WTC11 (cell line): Measurements from ENCODE around the gene ADAMTS15.
"Not testable (repeated sequence)": the region's sequence is repeated elsewhere in the genome, so short reads cannot be mapped to it uniquely, and the experiment has no call there.

Experiments used
- ATF1 ChIP-seq: sonication (generic); formaldehyde crosslinking; IDR thresholded peaks from 2 replicates; pipeline ENCODE4 v1.8.1; 2023; ENCODE audit warnings: mild to moderate bottlenecking, moderate library complexity, missing genetic modification reagents
- MXD4 ChIP-seq: fragments of 250-450 bp; sonication (Bioruptor Pico); IDR thresholded peaks from 2 replicates; pipeline ENCODE4 v1.8.0; 2021; ENCODE audit warnings: mild to moderate bottlenecking, moderate library complexity, borderline replicate concordance
- ZBTB21 ChIP-seq: sonication (generic); formaldehyde crosslinking; IDR thresholded peaks from 2 replicates; pipeline ENCODE4 v1.8.1; 2023; ENCODE audit warnings: mild to moderate bottlenecking, missing genetic modification reagents, borderline replicate concordance
- ZNF263 ChIP-seq: sonication (generic); formaldehyde crosslinking; IDR thresholded peaks from 2 replicates; pipeline ENCODE4 v1.8.1; 2022; ENCODE audit warnings: low read depth, mild to moderate bottlenecking, moderate library complexity, missing genetic modification reagents
- TF ChIP-seq, protein P1 (sequence below): fragments of 200-600 bp; IDR thresholded peaks from 2 replicates; pipeline ENCODE4 v1.8.0; 2022; ENCODE audit warnings: antibody characterized with exemption
- TF ChIP-seq, protein P2 (sequence below): sonication (generic); formaldehyde crosslinking; IDR thresholded peaks from 2 replicates; pipeline ENCODE4 v1.8.0; 2022; ENCODE audit warnings: mild to moderate bottlenecking, missing genetic modification reagents
- TF ChIP-seq, protein P3 (sequence below): sonication (generic); formaldehyde crosslinking; IDR thresholded peaks from 2 replicates; pipeline ENCODE4 v1.8.0; 2022; ENCODE audit warnings: mild to moderate bottlenecking, missing genetic modification reagents
- TF ChIP-seq, protein P4 (sequence below): sonication (generic); formaldehyde crosslinking; conservative IDR thresholded peaks from 2 replicates; pipeline ENCODE4 v1.8.1; 2022; ENCODE audit warnings: mild to moderate bottlenecking, missing genetic modification reagents
- TF ChIP-seq, protein P5 (sequence below): sonication (generic); formaldehyde crosslinking; IDR thresholded peaks from 2 replicates; pipeline ENCODE4 v1.8.1; 2023; ENCODE audit warnings: mild to moderate bottlenecking, moderate library complexity, missing genetic modification reagents
- TF ChIP-seq, protein P6 (sequence below): sonication (generic); formaldehyde crosslinking; IDR thresholded peaks from 2 replicates; pipeline ENCODE4 v1.8.0; 2022; ENCODE audit warnings: mild to moderate bottlenecking, missing genetic modification reagents
- TF ChIP-seq, protein P7 (sequence below): sonication (generic); formaldehyde crosslinking; IDR thresholded peaks from 2 replicates; pipeline ENCODE4 v1.8.0; 2022; ENCODE audit warnings: mild to moderate bottlenecking, missing genetic modification reagents
- TF ChIP-seq, protein P8 (sequence below): sonication (generic); formaldehyde crosslinking; IDR thresholded peaks from 2 replicates; pipeline ENCODE4 v1.8.0; 2023; ENCODE audit warnings: missing genetic modification reagents

DNA sequence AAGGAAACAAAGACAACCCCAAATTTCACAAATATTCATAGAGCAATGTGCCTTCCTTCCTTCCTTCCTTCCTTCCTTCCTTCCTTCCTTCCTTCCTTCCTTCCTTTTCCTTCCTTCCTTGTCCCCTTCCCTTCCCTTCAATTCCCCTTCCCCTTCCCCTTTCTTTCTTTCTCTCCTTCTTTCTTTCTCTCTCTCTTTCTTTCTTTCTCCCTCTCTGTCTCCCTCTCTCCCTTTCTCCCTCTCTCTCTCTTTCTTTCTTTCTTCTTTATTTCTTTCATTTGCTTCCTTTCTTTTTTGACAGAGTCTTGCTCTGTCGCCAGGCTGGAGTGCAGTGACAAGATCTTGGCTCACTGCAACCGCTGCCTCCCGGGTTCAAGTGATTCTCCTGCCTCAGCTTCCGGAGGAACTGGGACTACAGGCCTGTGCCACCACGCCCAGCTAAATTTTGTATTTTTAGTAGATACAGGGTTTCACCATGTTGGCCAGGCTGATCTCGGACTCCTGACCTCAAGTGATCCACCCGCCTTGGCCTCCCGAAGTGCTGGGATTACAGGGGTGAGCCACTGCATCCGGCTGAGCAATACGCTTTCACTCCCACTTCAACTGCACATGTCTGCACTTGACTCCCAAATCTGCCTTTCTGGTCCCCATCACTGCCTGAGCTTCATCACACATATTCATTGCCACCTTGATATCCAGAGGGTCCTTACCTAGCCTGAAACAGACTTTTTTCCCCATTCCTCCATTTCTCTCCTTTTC, 9.9 kb upstream of the ADAMTS15 start:
- TF ChIP-seq, protein P1, sequence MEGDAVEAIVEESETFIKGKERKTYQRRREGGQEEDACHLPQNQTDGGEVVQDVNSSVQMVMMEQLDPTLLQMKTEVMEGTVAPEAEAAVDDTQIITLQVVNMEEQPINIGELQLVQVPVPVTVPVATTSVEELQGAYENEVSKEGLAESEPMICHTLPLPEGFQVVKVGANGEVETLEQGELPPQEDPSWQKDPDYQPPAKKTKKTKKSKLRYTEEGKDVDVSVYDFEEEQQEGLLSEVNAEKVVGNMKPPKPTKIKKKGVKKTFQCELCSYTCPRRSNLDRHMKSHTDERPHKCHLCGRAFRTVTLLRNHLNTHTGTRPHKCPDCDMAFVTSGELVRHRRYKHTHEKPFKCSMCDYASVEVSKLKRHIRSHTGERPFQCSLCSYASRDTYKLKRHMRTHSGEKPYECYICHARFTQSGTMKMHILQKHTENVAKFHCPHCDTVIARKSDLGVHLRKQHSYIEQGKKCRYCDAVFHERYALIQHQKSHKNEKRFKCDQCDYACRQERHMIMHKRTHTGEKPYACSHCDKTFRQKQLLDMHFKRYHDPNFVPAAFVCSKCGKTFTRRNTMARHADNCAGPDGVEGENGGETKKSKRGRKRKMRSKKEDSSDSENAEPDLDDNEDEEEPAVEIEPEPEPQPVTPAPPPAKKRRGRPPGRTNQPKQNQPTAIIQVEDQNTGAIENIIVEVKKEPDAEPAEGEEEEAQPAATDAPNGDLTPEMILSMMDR, result not testable (repeated sequence)
- not testable (repeated sequence) for TF ChIP-seq MXD4, ZNF263, ZBTB21, ATF1 (CRISPR knock-in tag)
- TF ChIP-seq, protein P2, sequence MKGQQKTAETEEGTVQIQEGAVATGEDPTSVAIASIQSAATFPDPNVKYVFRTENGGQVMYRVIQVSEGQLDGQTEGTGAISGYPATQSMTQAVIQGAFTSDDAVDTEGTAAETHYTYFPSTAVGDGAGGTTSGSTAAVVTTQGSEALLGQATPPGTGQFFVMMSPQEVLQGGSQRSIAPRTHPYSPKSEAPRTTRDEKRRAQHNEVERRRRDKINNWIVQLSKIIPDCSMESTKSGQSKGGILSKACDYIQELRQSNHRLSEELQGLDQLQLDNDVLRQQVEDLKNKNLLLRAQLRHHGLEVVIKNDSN, result not testable (repeated sequence)
- TF ChIP-seq, protein P3, sequence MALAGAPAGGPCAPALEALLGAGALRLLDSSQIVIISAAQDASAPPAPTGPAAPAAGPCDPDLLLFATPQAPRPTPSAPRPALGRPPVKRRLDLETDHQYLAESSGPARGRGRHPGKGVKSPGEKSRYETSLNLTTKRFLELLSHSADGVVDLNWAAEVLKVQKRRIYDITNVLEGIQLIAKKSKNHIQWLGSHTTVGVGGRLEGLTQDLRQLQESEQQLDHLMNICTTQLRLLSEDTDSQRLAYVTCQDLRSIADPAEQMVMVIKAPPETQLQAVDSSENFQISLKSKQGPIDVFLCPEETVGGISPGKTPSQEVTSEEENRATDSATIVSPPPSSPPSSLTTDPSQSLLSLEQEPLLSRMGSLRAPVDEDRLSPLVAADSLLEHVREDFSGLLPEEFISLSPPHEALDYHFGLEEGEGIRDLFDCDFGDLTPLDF (CRISPR knock-in tag), result not testable (repeated sequence)
- TF ChIP-seq, protein P4, sequence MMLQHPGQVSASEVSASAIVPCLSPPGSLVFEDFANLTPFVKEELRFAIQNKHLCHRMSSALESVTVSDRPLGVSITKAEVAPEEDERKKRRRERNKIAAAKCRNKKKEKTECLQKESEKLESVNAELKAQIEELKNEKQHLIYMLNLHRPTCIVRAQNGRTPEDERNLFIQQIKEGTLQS (CRISPR knock-in tag), result not testable (repeated sequence)
- TF ChIP-seq, protein P5, sequence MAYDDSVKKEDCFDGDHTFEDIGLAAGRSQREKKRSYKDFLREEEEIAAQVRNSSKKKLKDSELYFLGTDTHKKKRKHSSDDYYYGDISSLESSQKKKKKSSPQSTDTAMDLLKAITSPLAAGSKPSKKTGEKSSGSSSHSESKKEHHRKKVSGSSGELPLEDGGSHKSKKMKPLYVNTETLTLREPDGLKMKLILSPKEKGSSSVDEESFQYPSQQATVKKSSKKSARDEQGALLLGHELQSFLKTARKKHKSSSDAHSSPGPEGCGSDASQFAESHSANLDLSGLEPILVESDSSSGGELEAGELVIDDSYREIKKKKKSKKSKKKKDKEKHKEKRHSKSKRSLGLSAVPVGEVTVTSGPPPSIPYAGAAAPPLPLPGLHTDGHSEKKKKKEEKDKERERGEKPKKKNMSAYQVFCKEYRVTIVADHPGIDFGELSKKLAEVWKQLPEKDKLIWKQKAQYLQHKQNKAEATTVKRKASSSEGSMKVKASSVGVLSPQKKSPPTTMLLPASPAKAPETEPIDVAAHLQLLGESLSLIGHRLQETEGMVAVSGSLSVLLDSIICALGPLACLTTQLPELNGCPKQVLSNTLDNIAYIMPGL, result not testable (repeated sequence)
- TF ChIP-seq, protein P6, sequence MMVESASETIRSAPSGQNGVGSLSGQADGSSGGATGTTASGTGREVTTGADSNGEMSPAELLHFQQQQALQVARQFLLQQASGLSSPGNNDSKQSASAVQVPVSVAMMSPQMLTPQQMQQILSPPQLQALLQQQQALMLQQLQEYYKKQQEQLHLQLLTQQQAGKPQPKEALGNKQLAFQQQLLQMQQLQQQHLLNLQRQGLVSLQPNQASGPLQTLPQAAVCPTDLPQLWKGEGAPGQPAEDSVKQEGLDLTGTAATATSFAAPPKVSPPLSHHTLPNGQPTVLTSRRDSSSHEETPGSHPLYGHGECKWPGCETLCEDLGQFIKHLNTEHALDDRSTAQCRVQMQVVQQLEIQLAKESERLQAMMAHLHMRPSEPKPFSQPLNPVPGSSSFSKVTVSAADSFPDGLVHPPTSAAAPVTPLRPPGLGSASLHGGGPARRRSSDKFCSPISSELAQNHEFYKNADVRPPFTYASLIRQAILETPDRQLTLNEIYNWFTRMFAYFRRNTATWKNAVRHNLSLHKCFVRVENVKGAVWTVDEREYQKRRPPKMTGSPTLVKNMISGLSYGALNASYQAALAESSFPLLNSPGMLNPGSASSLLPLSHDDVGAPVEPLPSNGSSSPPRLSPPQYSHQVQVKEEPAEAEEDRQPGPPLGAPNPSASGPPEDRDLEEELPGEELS, result not testable (repeated sequence)
- TF ChIP-seq, protein P7, sequence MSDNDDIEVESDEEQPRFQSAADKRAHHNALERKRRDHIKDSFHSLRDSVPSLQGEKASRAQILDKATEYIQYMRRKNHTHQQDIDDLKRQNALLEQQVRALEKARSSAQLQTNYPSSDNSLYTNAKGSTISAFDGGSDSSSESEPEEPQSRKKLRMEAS (CRISPR knock-in tag), result not testable (repeated sequence)
- TF ChIP-seq, protein P8, sequence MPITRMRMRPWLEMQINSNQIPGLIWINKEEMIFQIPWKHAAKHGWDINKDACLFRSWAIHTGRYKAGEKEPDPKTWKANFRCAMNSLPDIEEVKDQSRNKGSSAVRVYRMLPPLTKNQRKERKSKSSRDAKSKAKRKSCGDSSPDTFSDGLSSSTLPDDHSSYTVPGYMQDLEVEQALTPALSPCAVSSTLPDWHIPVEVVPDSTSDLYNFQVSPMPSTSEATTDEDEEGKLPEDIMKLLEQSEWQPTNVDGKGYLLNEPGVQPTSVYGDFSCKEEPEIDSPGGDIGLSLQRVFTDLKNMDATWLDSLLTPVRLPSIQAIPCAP (CRISPR knock-in tag), result not testable (repeated sequence)
